Lower leg skin (tissue), 4 donors: ENCODE data around the gene EHD1. TPM values are rescaled to one million over a fixed set of nuclear protein-coding genes. Genes with fewer than 3 reads are reported as not detected.

Experiments used
- DNase-seq, 2 donors: peaks; one replicate each; pipeline ENCODE4 v3.0.0-alpha.2; 2019; ENCODE audit warnings: low spot score in 2 of 2
- H3K4me3 ChIP-seq: fragments of 200-600 bp; sonication (generic); 2 replicates; pipeline ENCODE4 v1.5.1; 2017; ENCODE audit warnings: mild to moderate bottlenecking, low read depth; ENCODE audit not compliant: poor library complexity, severe bottlenecking
- POLR2A ChIP-seq, 2 donors: fragments of 450-650 bp; IDR thresholded peaks; one replicate each; pipeline ENCODE4 v1.6.1; 2016 to 2017; ENCODE audit warnings: antibody characterized with exemption in 2 of 2, mild to moderate bottlenecking in 1 of 2, moderate library complexity in 1 of 2
- WGBS, 2 donors: methylation state at CpG; one replicate each; pipeline ENCODE4 v1.1.5; 2018; 5-methylcytosine and 5-hydroxymethylcytosine counted together
- intact Hi-C: fragments of 100-400 bp; cut with DNase I; formaldehyde crosslinking; loops from one replicate; pipeline ENCODE4 v1.15.0; 2023; ENCODE audit warnings: low total_unique reads
- total RNA-seq, 4 donors: library from RNA; depleted of rRNA; stranded (reverse); fragments of >200 nt; gene quantifications; one replicate each; pipeline ENCODE4 v1.1.0, GENCODE V29; 2016
- TF ChIP-seq, protein P1 (sequence below), 3 donors: fragments of 450-650 bp; IDR thresholded peaks; one replicate each; pipeline ENCODE4 v1.5.1; 2016; ENCODE audit warnings: antibody characterized with exemption in 3 of 3, mild to moderate bottlenecking in 3 of 3, moderate library complexity in 2 of 3

Gene EHD1
- total RNA-seq, 4 donors from 2014 or later, result 81.0 to 98.9 (median 90.5) TPM

DNA sequence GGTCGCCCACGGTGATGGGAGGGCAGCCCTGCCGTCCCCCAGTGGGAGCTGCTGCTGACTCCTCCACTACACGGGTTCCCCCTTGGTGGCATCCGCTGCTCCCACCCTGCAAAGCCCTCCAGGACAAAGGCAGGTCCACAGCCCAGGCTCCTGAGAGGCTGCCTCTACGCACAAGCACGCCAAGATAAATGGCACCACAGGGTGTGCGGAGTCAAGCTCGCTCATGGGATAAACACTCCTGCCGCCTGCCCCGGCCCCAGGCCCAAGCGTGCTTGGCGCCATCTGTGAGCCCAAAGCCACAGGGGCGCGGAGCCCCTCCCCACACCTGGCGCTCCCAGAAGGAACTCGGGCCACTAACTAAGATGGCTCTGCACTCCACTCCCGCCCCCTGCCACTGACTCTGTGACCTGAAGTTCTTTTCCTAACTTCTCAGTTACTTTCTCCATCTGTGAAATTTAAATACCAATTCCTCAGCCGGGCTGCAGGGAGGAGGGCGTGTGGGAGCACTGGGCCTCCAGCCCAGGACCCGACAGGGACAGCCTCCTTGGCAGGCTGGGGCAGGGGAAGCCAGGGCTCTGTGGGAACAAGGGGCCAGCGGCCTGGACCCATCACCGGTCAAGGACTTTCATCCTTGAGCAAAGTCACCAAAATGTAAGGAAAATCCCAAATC, 14.9 kb downstream of the EHD1 start:
- H3K4me3 ChIP-seq, result no peak overlapping the region
- 47 to 53% methylated on average over 14 to 23 of the region's 23 CpGs for WGBS, 2 donors
- intact Hi-C loops, result no loop called here
- no peak for DNase-seq
- TF ChIP-seq, protein P1, sequence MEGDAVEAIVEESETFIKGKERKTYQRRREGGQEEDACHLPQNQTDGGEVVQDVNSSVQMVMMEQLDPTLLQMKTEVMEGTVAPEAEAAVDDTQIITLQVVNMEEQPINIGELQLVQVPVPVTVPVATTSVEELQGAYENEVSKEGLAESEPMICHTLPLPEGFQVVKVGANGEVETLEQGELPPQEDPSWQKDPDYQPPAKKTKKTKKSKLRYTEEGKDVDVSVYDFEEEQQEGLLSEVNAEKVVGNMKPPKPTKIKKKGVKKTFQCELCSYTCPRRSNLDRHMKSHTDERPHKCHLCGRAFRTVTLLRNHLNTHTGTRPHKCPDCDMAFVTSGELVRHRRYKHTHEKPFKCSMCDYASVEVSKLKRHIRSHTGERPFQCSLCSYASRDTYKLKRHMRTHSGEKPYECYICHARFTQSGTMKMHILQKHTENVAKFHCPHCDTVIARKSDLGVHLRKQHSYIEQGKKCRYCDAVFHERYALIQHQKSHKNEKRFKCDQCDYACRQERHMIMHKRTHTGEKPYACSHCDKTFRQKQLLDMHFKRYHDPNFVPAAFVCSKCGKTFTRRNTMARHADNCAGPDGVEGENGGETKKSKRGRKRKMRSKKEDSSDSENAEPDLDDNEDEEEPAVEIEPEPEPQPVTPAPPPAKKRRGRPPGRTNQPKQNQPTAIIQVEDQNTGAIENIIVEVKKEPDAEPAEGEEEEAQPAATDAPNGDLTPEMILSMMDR (IDR thresholded peaks at IDR 0.05), result no peak
- TF ChIP-seq POLR2A (IDR thresholded peaks at IDR 0.05), result no peak

- no peak overlapping the region for H3K4me3 ChIP-seq
- no peak for DNase-seq
- TF ChIP-seq, protein P1 (IDR thresholded peaks at IDR 0.05), result no peak
- no peak for TF ChIP-seq POLR2A (IDR thresholded peaks at IDR 0.05)
- intact Hi-C loops, result no loop called here
- 59 to 60% methylated on average over 9 of the region's 9 CpGs for WGBS, 2 donors
These were observed 15.4 kb downstream of the EHD1 start for GRCh38 chr11:64862987-64863390.

- WGBS, 2 donors, result 84 to 87% methylated on average over 6 of the region's 6 CpGs
- intact Hi-C loops, result no loop called here
These were observed 17.0 kb downstream of the EHD1 start for GRCh38 chr11:64861227-64861975.

DNA sequence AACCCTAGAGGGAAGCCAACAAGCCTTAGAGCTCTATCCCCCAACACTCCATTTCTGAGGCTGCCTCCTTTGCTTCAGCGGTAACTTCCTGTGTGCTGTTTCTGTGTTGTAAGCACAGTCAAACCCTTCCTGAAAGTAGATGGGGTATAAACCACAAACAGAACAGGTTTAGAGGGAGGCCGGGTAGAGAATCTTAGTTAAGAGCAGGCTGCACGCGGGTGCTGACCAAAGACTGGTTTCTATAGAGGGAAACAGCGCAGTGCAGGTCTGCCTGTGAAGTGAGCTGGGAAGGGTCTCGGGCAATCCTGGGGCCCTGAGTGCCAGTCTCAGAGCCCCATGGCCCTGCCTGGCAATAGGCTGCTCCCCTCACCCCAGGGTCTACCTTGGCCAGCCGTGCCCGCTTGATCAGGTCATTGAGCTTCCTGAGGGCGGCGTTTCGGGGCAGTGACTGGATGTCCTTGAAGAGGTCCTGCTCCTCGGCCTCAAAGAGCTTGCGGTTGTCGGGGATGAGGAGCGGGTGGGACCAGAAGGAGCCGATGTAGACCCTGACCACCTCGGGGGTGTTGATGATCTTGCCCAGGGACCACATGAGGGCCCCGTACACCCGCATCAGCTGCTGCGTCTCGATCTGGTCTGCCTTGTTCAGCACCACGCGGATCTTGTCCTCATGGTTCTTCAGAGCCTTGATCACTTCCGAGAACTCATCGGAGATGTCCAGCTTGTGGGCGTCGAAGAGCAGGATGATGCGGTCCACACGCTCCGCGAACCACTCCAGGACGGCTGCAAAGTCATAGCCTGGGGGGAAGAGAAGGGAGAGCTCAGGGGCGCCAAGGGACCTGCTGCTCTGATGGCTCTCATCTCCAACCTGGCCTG, 18.6 kb downstream of the EHD1 start:
- no peak overlapping the region for H3K4me3 ChIP-seq
- no peak for DNase-seq
- WGBS, 2 donors, result 92 to 95% methylated on average over 27 to 33 of the region's 33 CpGs
- no peak for TF ChIP-seq POLR2A (IDR thresholded peaks at IDR 0.05)
- TF ChIP-seq, protein P1 (IDR thresholded peaks at IDR 0.05), result no peak
- intact Hi-C loops, result no loop called here

More at GRCh38 chr11:64861227-64861975, 17.0 kb downstream of the EHD1 start:
- DNase-seq, result no peak
- TF ChIP-seq POLR2A (IDR thresholded peaks at IDR 0.05), result no peak
- TF ChIP-seq, protein P1 (IDR thresholded peaks at IDR 0.05), result no peak
- H3K4me3 ChIP-seq, result no peak overlapping the region

GRCh38 chr11:64858467-64859263, 19.8 kb downstream of the EHD1 start:
- 71 to 78% methylated on average over 19 of the region's 19 CpGs for WGBS, 2 donors
- TF ChIP-seq, protein P1 (IDR thresholded peaks at IDR 0.05), result no peak
- H3K4me3 ChIP-seq, result no peak overlapping the region
- DNase-seq, result no peak
- intact Hi-C loops, result no loop called here
